ENCODE data around the gene ZFYVE27. TPM values are rescaled to one million over a fixed set of nuclear protein-coding genes. Genes with fewer than 3 reads are reported as not detected.
A peak's percentile ranks its signal among the peaks of the same experiment; 100 is the strongest.
"Not testable (repeated sequence)": the region's sequence is repeated elsewhere in the genome, so short reads cannot be mapped to it uniquely, and the experiment has no call there.

The ZFYVE27 gene
- polyA plus RNA-seq (2013, experiment 1 of 4), result 24.1 TPM
- polyA plus RNA-seq (2013, experiment 2 of 4), result 22.7 TPM
- 18.8 TPM for polyA plus RNA-seq (2013, experiment 3 of 4)
- 21.3 TPM for polyA plus RNA-seq (2013, experiment 4 of 4)

DNA sequence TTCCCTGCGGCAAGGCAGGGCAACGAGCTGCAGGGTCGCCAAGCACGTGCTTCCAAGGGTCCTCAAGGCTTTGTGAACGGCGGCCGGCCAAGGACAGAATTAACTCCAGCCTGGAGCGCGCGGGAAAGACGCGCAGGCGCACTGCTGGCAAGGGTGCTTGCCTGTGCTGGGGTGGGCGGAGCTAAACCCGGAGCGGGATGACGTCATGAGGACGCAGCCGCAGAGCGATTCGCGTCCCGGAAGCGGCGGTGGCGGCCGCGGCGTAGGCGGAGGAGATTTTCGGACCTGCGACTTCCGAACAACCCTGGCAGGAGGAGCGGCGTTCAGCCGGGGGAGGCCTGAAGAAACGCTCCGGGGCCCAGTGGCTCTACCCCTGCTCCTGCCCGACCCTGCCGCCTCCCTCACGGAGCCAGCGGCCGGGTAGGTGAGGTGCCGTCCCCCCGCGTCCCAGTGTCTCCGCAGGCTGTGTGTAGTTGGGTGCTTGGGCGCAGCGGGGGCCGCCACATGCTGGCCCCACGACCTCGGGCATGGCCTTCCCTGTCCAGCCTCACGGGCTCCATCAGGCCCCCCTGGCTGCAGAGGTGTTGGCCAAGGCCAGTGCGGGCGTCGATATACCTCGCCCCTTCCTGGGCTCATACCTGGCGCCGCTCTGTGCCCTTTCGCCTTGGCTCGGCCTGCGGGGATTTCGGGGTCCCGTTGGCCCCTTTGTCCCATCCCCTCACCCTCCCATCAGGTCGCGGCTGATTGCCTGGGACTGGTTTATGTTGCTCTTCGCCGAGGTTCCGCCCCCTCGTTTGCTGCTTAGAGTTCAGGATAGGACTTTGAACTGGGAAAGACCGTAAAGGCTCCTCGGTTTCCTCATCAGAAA is at the start of gene ZFYVE27:
Gene ZFYVE27, plus strand, starts transcription at position 227 of the 868 bp plus-strand sequence. CDS start 1,350 bp downstream, outside the sequence.
- H3K9me3 ChIP-seq (ENCODE audit: control insufficient read depth, low read length), result no peaks in the 10 kb centered on the region
- H3K4me1 ChIP-seq (ENCODE audit: control insufficient read depth, insufficient read depth, low read length), result no peaks in the 10 kb centered on the region
- no peak within 1 kb of the TSS for H3K27ac ChIP-seq (ENCODE audit: insufficient read depth, low read depth, low read length, poor library complexity, severe bottlenecking)
- peaks cover 22% of the 10 kb centered on the region for H3K27me3 ChIP-seq (ENCODE audit: control insufficient read depth, insufficient read depth, low read length, poor library complexity, severe bottlenecking)
- peak within 1 kb of the TSS; percentile 87 for H3K4me3 ChIP-seq (ENCODE audit: insufficient read depth, low read depth, low read length)
- 0 to 1% methylated on average over 72 of the region's 72 CpGs for WGBS, 2 experiments
- H3K36me3 ChIP-seq (ENCODE audit: control insufficient read depth, insufficient read depth, low read length), result peaks cover 4% of the 10 kb centered on the region

DNA sequence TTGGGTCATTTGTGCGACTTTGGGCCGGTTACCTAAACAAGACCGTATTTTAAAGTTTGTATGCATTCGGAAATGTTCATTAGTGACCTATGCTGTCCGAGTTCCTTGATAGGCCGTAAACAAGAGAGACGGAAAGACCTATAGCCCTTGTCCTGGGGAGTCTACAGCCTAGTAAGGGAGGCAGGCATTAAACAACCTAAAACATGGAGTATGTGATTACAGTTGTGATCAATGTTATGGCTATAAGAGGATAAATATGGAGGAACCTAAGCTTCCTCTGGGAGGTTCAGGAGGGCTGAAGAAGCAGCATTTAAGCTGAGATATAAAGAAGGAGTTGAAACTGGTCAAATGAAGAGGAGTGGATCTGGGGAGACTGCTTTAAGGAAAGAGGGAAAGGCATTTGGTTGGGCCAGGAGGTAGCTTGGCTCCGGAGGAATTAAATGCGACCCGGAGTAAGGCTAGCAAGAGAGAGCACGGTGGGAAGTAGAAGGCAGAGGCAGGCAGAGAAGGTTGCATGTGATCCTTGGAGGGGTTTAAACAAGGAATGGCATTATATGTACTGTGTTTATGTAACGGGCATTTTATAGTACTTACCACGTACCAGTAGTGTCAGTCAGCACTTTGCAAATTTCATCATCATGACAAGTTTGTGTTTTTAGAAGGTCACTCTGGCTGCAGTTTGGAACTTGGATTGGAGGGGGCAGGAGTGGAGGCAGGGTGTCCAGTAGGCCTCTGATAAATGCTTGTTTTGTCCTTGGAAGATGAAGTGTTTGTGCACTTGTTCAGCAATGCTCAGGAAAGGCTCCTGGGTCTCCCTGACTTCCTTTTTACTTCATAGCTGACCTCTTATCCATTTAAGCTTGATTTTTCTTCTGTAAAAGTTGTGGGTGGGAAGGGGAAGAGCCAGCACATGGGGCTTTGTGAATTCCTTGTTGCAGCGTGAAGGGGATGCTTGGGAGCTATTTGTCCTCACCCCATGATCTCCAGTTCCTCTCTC is 48.8 kb upstream of the ZFYVE27 start:
- Histone ChIP-seq H3K4me3 (ENCODE audit: insufficient read depth, low read depth, low read length) (peak overlapping the region; percentile 34), H3K4me1 (ENCODE audit: control insufficient read depth, insufficient read depth, low read length) (peaks cover 17% of the 10 kb centered on the region)

GRCh38 chr10:97689559-97690020 is 47.3 kb upstream of the ZFYVE27 start:
- H3K9me3 ChIP-seq (ENCODE audit: control insufficient read depth, low read length), result no peaks in the 10 kb centered on the region
- no peak overlapping the region for H3K27ac ChIP-seq (ENCODE audit: insufficient read depth, low read depth, low read length, poor library complexity, severe bottlenecking)
- WGBS, 2 experiments, result 90 to 95% methylated on average over 5 of the region's 5 CpGs
- no peak overlapping the region for H3K4me3 ChIP-seq (ENCODE audit: insufficient read depth, low read depth, low read length)
- peaks cover 17% of the 10 kb centered on the region for H3K4me1 ChIP-seq (ENCODE audit: control insufficient read depth, insufficient read depth, low read length)
- H3K36me3 ChIP-seq (ENCODE audit: control insufficient read depth, insufficient read depth, low read length), result no peaks in the 10 kb centered on the region
- peaks cover 6% of the 10 kb centered on the region for H3K27me3 ChIP-seq (ENCODE audit: control insufficient read depth, insufficient read depth, low read length, poor library complexity, severe bottlenecking)

More for the DNA sequence above, 48.8 kb upstream of the ZFYVE27 start:
- Histone ChIP-seq H3K9me3 (ENCODE audit: control insufficient read depth, low read length) (no peaks in the 10 kb centered on the region), H3K27ac (ENCODE audit: insufficient read depth, low read depth, low read length, poor library complexity, severe bottlenecking) (no peak overlapping the region), H3K36me3 (ENCODE audit: control insufficient read depth, insufficient read depth, low read length) (no peaks in the 10 kb centered on the region), H3K27me3 (ENCODE audit: control insufficient read depth, insufficient read depth, low read length, poor library complexity, severe bottlenecking) (peaks cover 6% of the 10 kb centered on the region)
- 79 to 83% methylated on average over 14 of the region's 14 CpGs for WGBS, 2 experiments

DNA sequence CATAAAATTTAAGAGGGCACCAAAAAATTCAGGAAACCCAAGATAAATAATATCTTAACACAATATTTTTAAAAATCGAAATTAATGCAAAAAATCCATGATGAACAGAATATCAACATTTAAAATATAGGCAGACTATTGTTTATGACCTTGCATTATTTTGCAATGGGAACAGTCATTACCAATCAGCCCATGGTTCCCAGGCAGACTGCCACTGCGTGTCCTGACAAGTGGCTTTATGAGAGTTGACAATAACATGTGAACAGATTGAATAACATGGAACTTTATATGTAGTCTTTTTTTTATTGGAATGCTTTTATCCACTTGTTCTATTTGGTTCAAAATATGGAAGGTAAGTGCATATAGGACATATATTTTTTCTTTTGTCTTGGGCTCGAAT is 46.8 kb upstream of the ZFYVE27 start:
- H3K27me3 ChIP-seq (ENCODE audit: control insufficient read depth, insufficient read depth, low read length, poor library complexity, severe bottlenecking), result peaks cover 6% of the 10 kb centered on the region
- WGBS, 2 experiments, result 92 to 100% methylated on average over 2 to 3 of the region's 3 CpGs
- no peaks in the 10 kb centered on the region for H3K36me3 ChIP-seq (ENCODE audit: control insufficient read depth, insufficient read depth, low read length)
- H3K4me3 ChIP-seq (ENCODE audit: insufficient read depth, low read depth, low read length), result no peak overlapping the region
- H3K9me3 ChIP-seq (ENCODE audit: control insufficient read depth, low read length), result no peaks in the 10 kb centered on the region
- no peak overlapping the region for H3K27ac ChIP-seq (ENCODE audit: insufficient read depth, low read depth, low read length, poor library complexity, severe bottlenecking)
- H3K4me1 ChIP-seq (ENCODE audit: control insufficient read depth, insufficient read depth, low read length), result peaks cover 17% of the 10 kb centered on the region

DNA sequence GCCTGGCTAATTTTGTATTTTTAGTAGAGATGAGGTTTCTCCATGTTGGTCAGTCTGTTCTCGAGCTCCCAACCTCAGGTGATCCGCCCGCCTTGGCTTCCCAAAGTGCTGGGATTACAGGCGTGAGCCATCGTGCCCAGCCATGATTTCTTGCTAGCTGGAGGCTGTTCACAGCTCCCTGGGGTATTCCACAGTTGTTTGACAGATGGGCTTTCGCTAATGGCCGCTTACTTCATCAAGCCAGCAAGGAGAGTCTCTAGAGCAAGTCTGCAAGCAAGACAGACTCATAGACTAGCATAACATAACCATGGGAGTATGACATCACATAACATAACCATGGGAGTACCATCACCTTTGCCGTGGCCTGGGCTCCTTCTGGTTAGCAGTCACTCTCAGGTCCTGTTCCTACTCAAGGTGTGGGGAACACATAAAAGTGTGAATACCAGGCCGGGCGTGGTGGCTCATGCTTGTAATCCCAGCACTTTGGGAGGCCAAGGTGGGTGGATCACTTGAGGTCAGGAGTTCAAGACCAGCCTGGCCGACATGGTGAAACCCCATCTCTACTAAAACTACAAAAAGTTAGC is 38.8 kb upstream of the ZFYVE27 start:
- not testable (repeated sequence) for H3K4me3 ChIP-seq (ENCODE audit: insufficient read depth, low read depth, low read length); H3K9me3 ChIP-seq (ENCODE audit: control insufficient read depth, low read length); H3K36me3 ChIP-seq (ENCODE audit: control insufficient read depth, insufficient read depth, low read length); H3K27ac ChIP-seq (ENCODE audit: insufficient read depth, low read depth, low read length, poor library complexity, severe bottlenecking); H3K4me1 ChIP-seq (ENCODE audit: control insufficient read depth, insufficient read depth, low read length); H3K27me3 ChIP-seq (ENCODE audit: control insufficient read depth, insufficient read depth, low read length, poor library complexity, severe bottlenecking)
- WGBS, 2 experiments, result 93% methylated on average over 11 of the region's 11 CpGs

GRCh38 chr10:97701438-97702069 is 35.4 kb upstream of the ZFYVE27 start:
- Histone ChIP-seq H3K27ac (ENCODE audit: insufficient read depth, low read depth, low read length, poor library complexity, severe bottlenecking) (no peak overlapping the region), H3K4me3 (ENCODE audit: insufficient read depth, low read depth, low read length) (no peak overlapping the region), H3K9me3 (ENCODE audit: control insufficient read depth, low read length) (no peaks in the 10 kb centered on the region), H3K36me3 (ENCODE audit: control insufficient read depth, insufficient read depth, low read length) (no peaks in the 10 kb centered on the region), H3K27me3 (ENCODE audit: control insufficient read depth, insufficient read depth, low read length, poor library complexity, severe bottlenecking) (no peaks in the 10 kb centered on the region), H3K4me1 (ENCODE audit: control insufficient read depth, insufficient read depth, low read length) (no peaks in the 10 kb centered on the region)
- 60 to 64% methylated on average over 12 of the region's 12 CpGs for WGBS, 2 experiments

DNA sequence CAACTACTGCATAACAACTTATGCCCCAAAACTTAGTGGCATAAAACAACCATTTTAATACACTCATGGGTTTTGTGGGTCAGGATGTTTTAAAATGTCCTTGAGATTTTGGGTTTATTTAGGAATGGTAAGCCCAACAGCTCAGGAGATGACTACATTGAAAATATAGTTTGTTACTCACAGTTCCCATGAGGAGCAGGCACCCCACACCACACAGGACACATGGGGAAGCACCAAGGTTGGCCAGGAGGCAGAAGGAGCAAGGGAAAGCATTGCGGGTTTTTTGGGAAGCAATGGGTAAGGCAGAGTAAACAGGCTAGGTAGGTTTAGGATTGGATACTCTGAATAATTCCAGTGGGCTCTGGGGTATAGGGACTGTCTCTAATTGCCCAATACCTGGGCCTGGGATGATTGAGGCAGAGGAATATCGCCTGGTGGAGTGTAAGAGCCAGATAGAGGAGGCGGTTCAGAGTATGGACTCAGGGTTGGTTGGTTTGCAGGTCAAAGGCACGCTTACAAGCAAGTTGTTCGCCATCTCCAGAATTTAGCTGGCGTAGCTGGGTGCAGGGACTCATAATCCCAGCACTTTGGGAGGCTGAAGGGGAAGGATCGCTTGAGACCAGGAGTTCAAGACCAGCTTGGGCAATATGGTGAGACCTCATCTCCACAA is 33.4 kb upstream of the ZFYVE27 start:
- WGBS, 2 experiments, result 85 to 86% methylated on average over 7 of the region's 7 CpGs
- H3K36me3 ChIP-seq (ENCODE audit: control insufficient read depth, insufficient read depth, low read length), result no peaks in the 10 kb centered on the region
- H3K4me3 ChIP-seq (ENCODE audit: insufficient read depth, low read depth, low read length), result no peak overlapping the region
- H3K27ac ChIP-seq (ENCODE audit: insufficient read depth, low read depth, low read length, poor library complexity, severe bottlenecking), result no peak overlapping the region
- no peaks in the 10 kb centered on the region for H3K9me3 ChIP-seq (ENCODE audit: control insufficient read depth, low read length)
- no peaks in the 10 kb centered on the region for H3K4me1 ChIP-seq (ENCODE audit: control insufficient read depth, insufficient read depth, low read length)
- no peaks in the 10 kb centered on the region for H3K27me3 ChIP-seq (ENCODE audit: control insufficient read depth, insufficient read depth, low read length, poor library complexity, severe bottlenecking)

GRCh38 chr10:97704341-97704740 is 32.6 kb upstream of the ZFYVE27 start:
- no peaks in the 10 kb centered on the region for H3K36me3 ChIP-seq (ENCODE audit: control insufficient read depth, insufficient read depth, low read length)
- H3K4me1 ChIP-seq (ENCODE audit: control insufficient read depth, insufficient read depth, low read length), result no peaks in the 10 kb centered on the region
- H3K27me3 ChIP-seq (ENCODE audit: control insufficient read depth, insufficient read depth, low read length, poor library complexity, severe bottlenecking), result no peaks in the 10 kb centered on the region
- no peak overlapping the region for H3K4me3 ChIP-seq (ENCODE audit: insufficient read depth, low read depth, low read length)
- no peaks in the 10 kb centered on the region for H3K9me3 ChIP-seq (ENCODE audit: control insufficient read depth, low read length)
- 89 to 92% methylated on average over 1 of the region's 1 CpG for WGBS, 2 experiments
- no peak overlapping the region for H3K27ac ChIP-seq (ENCODE audit: insufficient read depth, low read depth, low read length, poor library complexity, severe bottlenecking)

- Histone ChIP-seq H3K27ac (ENCODE audit: insufficient read depth, low read depth, low read length, poor library complexity, severe bottlenecking) (no peak overlapping the region), H3K4me3 (ENCODE audit: insufficient read depth, low read depth, low read length) (no peak overlapping the region), H3K9me3 (ENCODE audit: control insufficient read depth, low read length) (no peaks in the 10 kb centered on the region), H3K27me3 (ENCODE audit: control insufficient read depth, insufficient read depth, low read length, poor library complexity, severe bottlenecking) (no peaks in the 10 kb centered on the region), H3K4me1 (ENCODE audit: control insufficient read depth, insufficient read depth, low read length) (no peaks in the 10 kb centered on the region), H3K36me3 (ENCODE audit: control insufficient read depth, insufficient read depth, low read length) (no peaks in the 10 kb centered on the region)
- 85 to 93% methylated on average over 3 of the region's 3 CpGs for WGBS, 2 experiments
These were observed 31.8 kb upstream of the ZFYVE27 start for GRCh38 chr10:97705006-97705670.

All from ectodermal cell (in vitro differentiated cells).